SU-DHL-6 (cell line): Measurements from ENCODE around the gene CDC25A.

Experiments used
- H2AFZ ChIP-seq: fragments of 200-600 bp; sonication (generic); 2 replicates; pipeline ENCODE4 v1.6.1; 2014; ENCODE audit warnings: low read depth, mild to moderate bottlenecking, moderate library complexity, mixed read lengths, antibody characterized with exemption, low read length; ENCODE audit not compliant: severe bottlenecking
- H3F3A ChIP-seq: fragments of 200-600 bp; shearing (Covaris generic); 2 replicates; pipeline ENCODE4 v1.6.0; 2016; ENCODE audit warnings: antibody characterized with exemption, mild to moderate bottlenecking; ENCODE audit not compliant: insufficient read depth
- H3K27ac ChIP-seq: fragments of 200-600 bp; sonication (generic); 2 replicates; pipeline ENCODE4 v1.5.1; 2016; ENCODE audit warnings: low read depth, mild to moderate bottlenecking, low read length, moderate library complexity, mixed read lengths
- H3K27me3 ChIP-seq: fragments of 200-600 bp; sonication (generic), shearing (Covaris generic); 2 replicates; pipeline ENCODE4 v1.6.0; 2014; ENCODE audit warnings: mild to moderate bottlenecking, low read length
- H3K36me3 ChIP-seq: fragments of 200-600 bp; sonication (generic); 2 replicates; pipeline ENCODE4 v1.6.1; 2014; ENCODE audit warnings: mild to moderate bottlenecking, low read length, mixed read lengths
- H3K4me2 ChIP-seq: fragments of 300-600, 200-600 bp; shearing (Covaris generic), sonication (generic); 2 replicates; pipeline ENCODE4 v1.6.0; 2014; ENCODE audit warnings: low read length, low read depth, mild to moderate bottlenecking; ENCODE audit not compliant: poor library complexity, severe bottlenecking
- H3K4me3 ChIP-seq: fragments of 200-600 bp; sonication (generic); 2 replicates; pipeline ENCODE4 v1.5.1; 2014; ENCODE audit warnings: antibody characterized with exemption, low read length, mild to moderate bottlenecking, mixed read lengths; ENCODE audit not compliant: insufficient read depth, poor library complexity, severe bottlenecking
- H3K79me2 ChIP-seq: fragments of 200-600 bp; sonication (generic); 2 replicates; pipeline ENCODE4 v1.6.1; 2014; ENCODE audit warnings: mild to moderate bottlenecking, low read length, moderate library complexity; ENCODE audit not compliant: insufficient read depth
- H3K9ac ChIP-seq: fragments of 200-600 bp; sonication (generic); 2 replicates; pipeline ENCODE4 v1.7.0; 2014; ENCODE audit warnings: mild to moderate bottlenecking, low read length
- H3K9me2 ChIP-seq: fragments of 200-600 bp; sonication (generic); replicated peaks from 2 replicates; pipeline ENCODE4 v1.6.1; 2014; ENCODE audit warnings: low read length; ENCODE audit not compliant: insufficient read depth
- H3K9me3 ChIP-seq: fragments of 200-600 bp; sonication (generic); 2 replicates; pipeline ENCODE4 v1.6.1; 2014; ENCODE audit warnings: low read length, mixed read lengths; ENCODE audit not compliant: insufficient read depth
- H4K20me1 ChIP-seq: fragments of 200-600 bp; sonication (generic); 2 replicates; pipeline ENCODE4 v1.6.1; 2014; ENCODE audit warnings: low read depth, mild to moderate bottlenecking, antibody characterized with exemption, low read length, moderate library complexity, mixed read lengths
- CTCF ChIP-seq: fragments of 200-600 bp; sonication (generic); IDR thresholded peaks from one replicate; pipeline ENCODE4 v1.5.1; 2017; ENCODE audit warnings: antibody characterized with exemption, mild to moderate bottlenecking, low read length, moderate library complexity; ENCODE audit not compliant: insufficient read depth, poor library complexity, severe bottlenecking
- EZH2phosphoT487 ChIP-seq: fragments of 200-600 bp; sonication (generic), shearing (Covaris generic); conservative IDR thresholded peaks from 2 replicates; pipeline ENCODE4 v1.6.1; 2018; ENCODE audit warnings: mild to moderate bottlenecking, antibody characterized with exemption, low read length, moderate library complexity, mixed read lengths

Gene CDC25A

GRCh38 chr3:48140336-48140757, 47.9 kb downstream of the CDC25A start:
- Histone ChIP-seq H3K36me3 (no peaks in the 10 kb centered on the region), H4K20me1 (no peaks in the 10 kb centered on the region), H3K27ac (no peak overlapping the region), H3K79me2 (no peaks in the 10 kb centered on the region), H3F3A (no peaks in the 10 kb centered on the region), H3K27me3 (no peaks in the 10 kb centered on the region), H2AFZ (no peak overlapping the region), H3K9me3 (no peaks in the 10 kb centered on the region), H3K9me2 (no peaks in the 10 kb centered on the region), H3K4me2 (no peak overlapping the region), H3K4me3 (no peak overlapping the region), H3K9ac (no peak overlapping the region)
- TF ChIP-seq CTCF (no peak), EZH2phosphoT487 (no peak)

GRCh38 chr3:48137425-48137999, 50.7 kb downstream of the CDC25A start:
- no peak overlapping the region for H3K4me2 ChIP-seq
- no peak overlapping the region for H2AFZ ChIP-seq
- H3F3A ChIP-seq, result no peaks in the 10 kb centered on the region
- H3K27me3 ChIP-seq, result no peaks in the 10 kb centered on the region
- no peak overlapping the region for H3K4me3 ChIP-seq
- TF ChIP-seq CTCF (no peak), EZH2phosphoT487 (no peak)
- no peak overlapping the region for H3K27ac ChIP-seq
- no peak overlapping the region for H3K9ac ChIP-seq
- no peaks in the 10 kb centered on the region for H3K79me2 ChIP-seq
- no peaks in the 10 kb centered on the region for H3K9me3 ChIP-seq
- H4K20me1 ChIP-seq, result no peaks in the 10 kb centered on the region
- H3K36me3 ChIP-seq, result no peaks in the 10 kb centered on the region
- H3K9me2 ChIP-seq, result no peaks in the 10 kb centered on the region

- H3K79me2 ChIP-seq, result no peaks in the 10 kb centered on the region
- H3K9ac ChIP-seq, result no peak overlapping the region
- H3K9me3 ChIP-seq, result no peaks in the 10 kb centered on the region
- no peak overlapping the region for H3K27ac ChIP-seq
- no peak for TF ChIP-seq EZH2phosphoT487
- no peak for TF ChIP-seq CTCF
- no peaks in the 10 kb centered on the region for H4K20me1 ChIP-seq
- no peaks in the 10 kb centered on the region for H3K36me3 ChIP-seq
- H3K4me2 ChIP-seq, result no peak overlapping the region
- no peaks in the 10 kb centered on the region for H3K27me3 ChIP-seq
- H3F3A ChIP-seq, result no peaks in the 10 kb centered on the region
- no peak overlapping the region for H2AFZ ChIP-seq
- H3K9me2 ChIP-seq, result no peaks in the 10 kb centered on the region
- H3K4me3 ChIP-seq, result no peak overlapping the region
Observed at GRCh38 chr3:48135552-48136495, 52.4 kb downstream of the CDC25A start.
